ENCODE results near the gene NOL4. TPM values are rescaled to one million over a fixed set of nuclear protein-coding genes. Genes with fewer than 3 reads are reported as not detected.
A peak's percentile ranks its signal among the peaks of the same experiment; 100 is the strongest.
"Not testable (repeated sequence)": the region's sequence is repeated elsewhere in the genome, so short reads cannot be mapped to it uniquely, and the experiment has no call there.

The NOL4 gene, protein sequence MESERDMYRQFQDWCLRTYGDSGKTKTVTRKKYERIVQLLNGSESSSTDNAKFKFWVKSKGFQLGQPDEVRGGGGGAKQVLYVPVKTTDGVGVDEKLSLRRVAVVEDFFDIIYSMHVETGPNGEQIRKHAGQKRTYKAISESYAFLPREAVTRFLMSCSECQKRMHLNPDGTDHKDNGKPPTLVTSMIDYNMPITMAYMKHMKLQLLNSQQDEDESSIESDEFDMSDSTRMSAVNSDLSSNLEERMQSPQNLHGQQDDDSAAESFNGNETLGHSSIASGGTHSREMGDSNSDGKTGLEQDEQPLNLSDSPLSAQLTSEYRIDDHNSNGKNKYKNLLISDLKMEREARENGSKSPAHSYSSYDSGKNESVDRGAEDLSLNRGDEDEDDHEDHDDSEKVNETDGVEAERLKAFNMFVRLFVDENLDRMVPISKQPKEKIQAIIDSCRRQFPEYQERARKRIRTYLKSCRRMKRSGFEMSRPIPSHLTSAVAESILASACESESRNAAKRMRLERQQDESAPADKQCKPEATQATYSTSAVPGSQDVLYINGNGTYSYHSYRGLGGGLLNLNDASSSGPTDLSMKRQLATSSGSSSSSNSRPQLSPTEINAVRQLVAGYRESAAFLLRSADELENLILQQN
- not detected in 2 replicates for total RNA-seq (ENCODE audit: low replicate concordance)

DNA sequence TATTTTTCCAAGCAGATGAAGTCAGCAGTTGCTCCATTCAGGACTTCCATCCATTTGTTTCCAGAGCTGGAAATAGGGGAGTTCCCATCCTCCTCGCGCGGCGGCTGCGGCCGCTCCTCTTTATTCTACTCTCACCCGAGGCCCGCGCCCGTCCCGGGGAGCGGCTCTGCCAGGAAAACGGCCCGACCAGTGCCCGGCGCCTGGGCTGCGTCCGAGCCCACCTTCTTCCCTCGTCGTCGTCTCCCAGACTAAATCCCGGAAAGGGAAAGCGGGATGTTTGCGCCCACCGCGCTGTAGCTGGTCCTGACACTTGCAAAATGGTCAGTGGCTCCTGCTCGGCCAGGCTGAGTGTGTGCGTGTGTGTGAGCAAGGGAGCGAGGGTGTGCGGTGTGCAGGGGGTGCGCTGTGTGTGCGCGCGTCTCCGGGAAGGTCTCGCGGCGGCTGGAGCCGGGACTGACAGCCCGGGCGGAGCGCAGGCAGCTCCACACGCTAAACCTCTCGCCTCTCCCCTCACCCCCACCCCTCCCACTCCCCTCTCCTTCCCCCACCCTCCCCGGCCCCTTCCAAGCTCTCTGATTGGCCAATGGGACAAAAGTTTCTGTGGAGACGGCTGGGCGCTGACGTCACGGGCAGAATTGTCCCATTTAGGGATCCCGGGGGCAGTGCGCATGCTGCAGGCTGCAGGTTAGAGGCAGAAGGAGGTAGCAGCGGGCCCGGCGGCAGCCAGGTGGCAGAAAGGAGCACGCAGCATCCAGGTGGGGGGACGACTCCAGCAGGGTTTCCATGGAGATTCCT lies at the start of gene NOL4:
Gene NOL4 (minus strand): TSS at position 491 of the 795 bp plus-strand sequence. CDS start 1,660 bp downstream, outside the sequence.
- H3K4me3 ChIP-seq (ENCODE audit: low read depth, low read length): peak within 1 kb of the TSS; percentile 52
- peak; percentile 2 for DNase-seq (ENCODE audit: low read depth)
- TF ChIP-seq, protein P1, sequence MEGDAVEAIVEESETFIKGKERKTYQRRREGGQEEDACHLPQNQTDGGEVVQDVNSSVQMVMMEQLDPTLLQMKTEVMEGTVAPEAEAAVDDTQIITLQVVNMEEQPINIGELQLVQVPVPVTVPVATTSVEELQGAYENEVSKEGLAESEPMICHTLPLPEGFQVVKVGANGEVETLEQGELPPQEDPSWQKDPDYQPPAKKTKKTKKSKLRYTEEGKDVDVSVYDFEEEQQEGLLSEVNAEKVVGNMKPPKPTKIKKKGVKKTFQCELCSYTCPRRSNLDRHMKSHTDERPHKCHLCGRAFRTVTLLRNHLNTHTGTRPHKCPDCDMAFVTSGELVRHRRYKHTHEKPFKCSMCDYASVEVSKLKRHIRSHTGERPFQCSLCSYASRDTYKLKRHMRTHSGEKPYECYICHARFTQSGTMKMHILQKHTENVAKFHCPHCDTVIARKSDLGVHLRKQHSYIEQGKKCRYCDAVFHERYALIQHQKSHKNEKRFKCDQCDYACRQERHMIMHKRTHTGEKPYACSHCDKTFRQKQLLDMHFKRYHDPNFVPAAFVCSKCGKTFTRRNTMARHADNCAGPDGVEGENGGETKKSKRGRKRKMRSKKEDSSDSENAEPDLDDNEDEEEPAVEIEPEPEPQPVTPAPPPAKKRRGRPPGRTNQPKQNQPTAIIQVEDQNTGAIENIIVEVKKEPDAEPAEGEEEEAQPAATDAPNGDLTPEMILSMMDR (IDR thresholded peaks at IDR 0.05; ENCODE audit: insufficient read depth, low read length): no peak

GRCh38 chr18:34266029-34266428 lies 41.3 kb upstream of the NOL4 start:
- not testable (repeated sequence) for DNase-seq (ENCODE audit: low read depth); H3K4me3 ChIP-seq (ENCODE audit: low read depth, low read length)

DNA sequence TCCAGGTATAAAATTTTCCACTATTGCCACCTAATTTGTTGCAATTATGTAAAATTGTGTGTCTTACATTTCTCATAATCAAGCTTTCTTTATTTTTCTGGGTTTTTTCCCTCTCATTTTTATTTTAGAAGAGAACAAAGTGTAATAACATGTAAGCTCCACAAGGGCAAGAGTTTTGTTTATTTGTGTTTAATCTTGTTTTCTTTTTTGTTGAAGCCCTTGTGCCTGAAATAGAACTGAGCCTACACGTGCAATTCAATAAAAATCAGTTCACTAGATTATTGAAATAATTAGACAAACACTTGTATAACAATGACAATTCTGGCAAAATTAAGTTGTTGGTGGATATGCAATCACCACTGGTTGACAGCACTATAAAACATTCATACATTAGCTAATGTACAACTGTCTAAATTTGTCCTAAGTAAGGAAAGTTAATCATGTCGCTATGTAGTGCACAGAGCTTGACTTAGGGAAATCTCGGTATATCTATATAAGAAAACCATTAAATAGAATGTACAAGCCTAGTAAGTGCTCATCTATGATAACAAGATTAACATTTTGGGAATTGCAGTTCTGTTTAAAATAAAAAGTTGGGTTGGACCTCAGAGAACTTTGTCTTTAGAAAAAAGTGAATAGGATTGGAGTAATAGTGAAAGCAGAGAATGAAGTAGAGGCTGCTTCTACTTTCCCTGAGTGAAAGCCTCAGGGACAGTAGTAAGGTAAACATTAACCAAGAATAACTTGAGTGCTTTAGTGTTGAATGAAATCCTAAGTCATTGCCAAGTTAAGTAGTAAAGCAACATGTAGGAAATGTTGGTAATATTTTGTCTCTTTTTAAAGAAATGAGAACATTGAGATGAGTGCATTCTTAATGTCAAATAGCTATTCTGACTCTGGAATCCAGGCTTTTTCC lies 37.4 kb upstream of the NOL4 start:
- no peak overlapping the region for H3K4me3 ChIP-seq (ENCODE audit: low read depth, low read length)
- no peak for DNase-seq (ENCODE audit: low read depth)
- TF ChIP-seq, protein P1 (IDR thresholded peaks at IDR 0.05; ENCODE audit: insufficient read depth, low read length): no peak

- H3K4me3 ChIP-seq (ENCODE audit: low read depth, low read length): no peak overlapping the region
- DNase-seq (ENCODE audit: low read depth): no peak
- TF ChIP-seq, protein P1 (IDR thresholded peaks at IDR 0.05; ENCODE audit: insufficient read depth, low read length): no peak
Measured at GRCh38 chr18:34258176-34258575, 33.5 kb upstream of the NOL4 start.

GRCh38 chr18:34251919-34252318 lies 27.2 kb upstream of the NOL4 start:
- TF ChIP-seq, protein P1 (IDR thresholded peaks at IDR 0.05; ENCODE audit: insufficient read depth, low read length): no peak
- no peak overlapping the region for H3K4me3 ChIP-seq (ENCODE audit: low read depth, low read length)
- no peak for DNase-seq (ENCODE audit: low read depth)

GRCh38 chr18:34248727-34249126 lies 24.0 kb upstream of the NOL4 start:
- DNase-seq (ENCODE audit: low read depth): no peak

More at GRCh38 chr18:34248727-34249126, 24.0 kb upstream of the NOL4 start:
- TF ChIP-seq, protein P1 (IDR thresholded peaks at IDR 0.05; ENCODE audit: insufficient read depth, low read length): no peak
- no peak overlapping the region for H3K4me3 ChIP-seq (ENCODE audit: low read depth, low read length)
